Right lobe of liver (tissue), 4 donors: ENCODE results near the gene ESRRB.

Source experiments
- CTCF ChIP-seq, 4 donors: fragments of 200-600 bp in 3 of 4; fragments of 450-650 bp in 1 of 4; IDR thresholded peaks; one replicate each; pipeline versions ENCODE4 v1.5.1 to v1.8.0; 2016 to 2022; ENCODE audit warnings: antibody characterized with exemption in 4 of 4, mild to moderate bottlenecking in 2 of 4
- POLR2A ChIP-seq: fragments of 450-650 bp; IDR thresholded peaks from one replicate; pipeline ENCODE4 v1.6.1; 2017; ENCODE audit warnings: antibody characterized with exemption, mild to moderate bottlenecking
- donor health status: DM: no; HTN: no; CAD: no.
- donor health status: DM: no; HTN: no; CAD: no.
- donor health status: DM: no; HTN: yes; CAD: no.

- TF ChIP-seq POLR2A (no peak), CTCF (IDR thresholded peaks at IDR 0.05) (no peak)
These were observed 104.5 kb downstream of the ESRRB start for GRCh38 chr14:76480426-76480825.
